Hepatocyte (in vitro differentiated cells): ENCODE results near the gene ACOX3.

Source experiments
- CTCF ChIP-seq: fragments of 200-600 bp; sonication (generic); IDR thresholded peaks from 2 replicates; pipeline ENCODE4 v1.5.1; 2016; ENCODE audit warnings: antibody characterized with exemption, mild to moderate bottlenecking; ENCODE audit not compliant: poor library complexity
- EZH2phosphoT487 ChIP-seq: fragments of 200-600 bp; sonication (generic); IDR thresholded peaks from one replicate; pipeline ENCODE4 v1.6.1; 2018; ENCODE audit warnings: antibody characterized with exemption, mild to moderate bottlenecking, low read depth, moderate library complexity; ENCODE audit not compliant: unreplicated experiment, severe bottlenecking

GRCh38 chr4:8373973-8374545, 66.5 kb downstream of the ACOX3 start:
- TF ChIP-seq CTCF (no peak), EZH2phosphoT487 (no peak)
